ENCODE measurements around the gene CHST14. TPM values are rescaled to one million over a fixed set of nuclear protein-coding genes. Genes with fewer than 3 reads are reported as not detected.

Gene CHST14
- total RNA-seq, 1 experiment from 2014 or later, result 12.4 TPM

DNA sequence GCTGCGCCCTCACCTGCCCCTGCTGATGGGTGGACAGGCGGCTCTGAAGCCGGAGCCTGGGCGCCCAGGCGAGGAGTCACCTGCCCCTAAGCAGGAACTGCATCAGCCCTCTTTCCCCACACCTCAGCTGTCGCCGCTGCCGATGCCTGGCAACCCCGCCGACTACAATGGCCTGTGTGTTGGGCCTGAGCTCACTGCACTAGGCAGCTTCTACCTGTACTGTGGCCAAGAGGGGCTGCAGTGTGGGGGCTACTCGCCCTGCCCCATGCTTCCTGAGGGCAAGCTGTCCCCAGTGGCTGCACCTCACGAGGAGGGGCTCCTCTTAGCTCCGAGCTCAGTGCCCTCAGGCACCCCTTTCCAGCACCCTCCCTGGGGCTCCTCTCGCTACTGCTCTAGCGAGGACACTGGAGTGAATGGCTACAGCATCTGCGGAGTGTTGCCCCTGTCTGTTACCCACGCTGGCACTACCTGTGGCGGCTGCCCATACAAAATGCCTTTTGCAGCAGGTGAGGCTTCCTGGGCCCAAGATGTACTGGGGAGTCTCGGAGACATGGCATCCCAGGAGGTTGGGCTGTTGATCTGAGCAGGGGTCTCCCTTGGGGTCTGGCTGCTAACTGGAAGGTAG is 11.3 kb upstream of the CHST14 start:
- DNase-seq (ENCODE audit: extremely low read depth, low read depth), result no peak

DNA sequence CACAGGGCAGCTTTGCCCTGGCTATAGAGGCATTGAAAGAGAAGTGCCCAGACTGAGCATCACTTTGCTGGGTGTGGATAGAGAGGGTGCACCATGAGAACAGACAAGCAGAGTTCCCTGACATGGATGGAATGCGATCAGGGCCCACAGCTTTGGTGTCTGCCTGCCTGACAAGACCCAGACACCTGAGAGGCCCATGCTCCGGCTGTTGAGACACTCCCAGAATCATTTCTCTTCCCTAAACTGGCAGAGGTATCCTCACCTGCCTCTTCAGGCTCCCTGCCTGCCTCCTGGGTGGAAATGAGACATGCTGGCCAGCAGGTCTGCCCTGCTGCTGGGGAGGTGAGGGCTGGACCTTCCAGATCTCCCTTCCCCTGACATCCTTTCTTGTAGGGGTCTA is 10.4 kb upstream of the CHST14 start:
- no peak for DNase-seq (ENCODE audit: extremely low read depth, low read depth)

DNA sequence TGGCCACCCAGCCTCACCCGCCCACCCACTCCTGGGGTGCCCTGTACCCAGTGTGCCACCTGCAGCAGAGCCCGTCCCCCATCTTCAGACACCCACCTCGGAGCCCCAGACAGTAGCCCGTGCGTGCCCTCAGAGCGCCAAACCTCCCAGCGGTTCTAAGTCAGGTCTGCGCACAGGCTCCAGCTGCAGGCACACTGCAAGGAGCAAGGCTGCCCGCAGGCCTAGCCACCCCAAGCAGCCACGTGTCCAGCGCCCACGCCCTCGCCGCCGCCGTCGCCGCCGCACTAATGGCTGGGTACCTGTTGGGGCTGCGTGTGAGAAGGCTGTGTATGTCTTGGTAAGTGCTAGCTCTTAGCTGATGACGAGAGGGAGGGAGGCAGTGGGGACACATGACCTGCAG is 8.8 kb upstream of the CHST14 start:
- no peak for DNase-seq (ENCODE audit: extremely low read depth, low read depth)

DNA sequence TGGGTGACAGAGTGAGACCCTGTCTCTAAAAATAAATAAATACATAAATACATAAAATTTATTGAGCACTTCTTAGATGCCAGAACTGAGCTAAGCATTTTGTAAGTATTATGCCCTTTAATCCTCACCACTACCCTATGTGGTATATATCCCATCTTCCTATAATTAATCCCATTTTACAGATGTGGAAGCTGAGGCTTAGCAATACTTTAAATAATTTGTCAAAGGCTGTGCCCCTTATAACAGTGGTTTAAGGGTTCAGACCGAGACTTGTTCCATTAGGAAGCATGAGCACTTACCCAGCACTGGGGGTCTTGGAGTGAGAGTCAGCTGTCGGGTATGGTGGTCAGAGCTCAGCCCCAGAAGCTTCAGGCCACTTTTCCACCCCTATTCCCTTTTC is 7.5 kb upstream of the CHST14 start:
- no peak for DNase-seq (ENCODE audit: extremely low read depth, low read depth)

DNA sequence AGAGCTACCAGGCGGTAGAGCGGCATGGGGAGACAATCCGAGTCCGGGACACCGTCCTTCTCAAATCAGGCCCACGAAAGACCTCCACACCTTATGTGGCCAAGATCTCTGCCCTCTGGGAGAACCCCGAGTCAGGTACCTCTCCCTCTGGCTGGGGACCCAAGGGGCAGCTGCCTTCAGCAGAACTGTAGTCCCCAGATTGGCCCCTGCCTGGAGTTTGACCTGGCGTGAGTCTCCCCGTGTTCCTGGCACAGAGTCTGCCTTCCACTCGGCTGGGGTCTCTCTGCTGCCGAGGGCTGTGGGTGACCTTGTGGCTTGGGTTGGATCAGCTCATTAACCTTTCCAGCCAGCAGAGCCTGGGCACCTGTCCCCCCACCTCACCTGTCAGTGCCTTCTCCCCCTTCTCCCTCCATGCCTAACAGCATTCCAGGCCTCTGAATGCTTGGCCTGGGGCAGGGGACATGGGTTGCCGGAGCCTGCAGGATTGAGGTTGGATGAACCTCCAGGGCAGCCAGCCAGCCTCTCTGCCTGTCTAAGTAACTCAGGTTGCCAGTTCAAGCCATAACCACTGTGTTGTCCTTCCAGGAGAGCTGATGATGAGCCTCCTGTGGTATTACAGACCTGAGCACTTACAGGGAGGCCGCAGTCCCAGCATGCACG is 6.8 kb upstream of the CHST14 start:
- no peak for DNase-seq (ENCODE audit: extremely low read depth, low read depth)

DNA sequence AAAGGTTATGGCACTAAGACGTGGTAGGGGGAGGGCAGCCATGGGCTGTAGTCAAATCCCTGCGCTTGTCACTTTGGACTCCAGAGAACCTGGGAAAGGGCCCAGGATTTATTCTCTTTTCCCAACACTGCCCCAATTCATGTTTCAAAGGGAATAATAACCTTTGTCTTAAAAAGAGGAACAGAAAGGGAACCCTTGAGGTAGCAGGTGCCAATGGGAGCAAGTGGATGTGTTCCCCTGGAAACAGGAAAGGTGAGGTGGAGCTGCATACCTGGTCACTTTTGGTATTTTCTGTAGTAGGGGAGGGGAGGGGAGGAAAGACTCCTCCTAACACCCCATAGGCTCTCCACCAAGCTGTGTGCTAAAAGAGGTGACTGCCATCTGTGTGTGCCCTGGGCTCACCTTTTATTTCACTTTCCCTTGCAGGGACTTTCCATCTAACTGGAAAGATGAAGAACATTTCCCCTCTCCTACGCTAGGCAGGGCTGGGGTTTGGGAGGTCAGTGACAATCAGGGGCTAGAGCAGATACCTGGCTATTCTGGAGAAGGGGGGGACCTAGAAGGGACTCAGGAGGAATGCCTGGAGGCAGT is 6.1 kb upstream of the CHST14 start:
- no peak for DNase-seq (ENCODE audit: extremely low read depth, low read depth)

DNA sequence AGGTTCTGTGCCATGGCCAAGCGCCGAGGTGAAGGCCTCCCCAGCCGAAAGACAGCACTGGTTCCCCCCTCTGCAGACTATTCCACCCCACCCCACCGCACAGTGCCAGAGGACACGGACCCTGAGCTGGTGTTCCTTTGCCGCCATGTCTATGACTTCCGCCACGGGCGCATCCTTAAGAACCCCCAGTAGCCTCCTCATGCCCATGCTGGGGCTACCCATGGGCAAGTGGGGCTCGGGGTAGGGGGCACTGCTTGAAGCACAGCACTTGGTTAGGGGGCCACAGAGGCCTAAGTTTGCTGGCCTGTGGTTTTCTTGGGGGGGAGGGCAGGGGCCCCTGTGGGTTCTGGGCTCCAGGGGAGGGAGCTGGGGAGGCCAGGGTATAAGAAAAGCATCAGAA is 4.8 kb upstream of the CHST14 start:
- DNase-seq (ENCODE audit: extremely low read depth, low read depth), result no peak

DNA sequence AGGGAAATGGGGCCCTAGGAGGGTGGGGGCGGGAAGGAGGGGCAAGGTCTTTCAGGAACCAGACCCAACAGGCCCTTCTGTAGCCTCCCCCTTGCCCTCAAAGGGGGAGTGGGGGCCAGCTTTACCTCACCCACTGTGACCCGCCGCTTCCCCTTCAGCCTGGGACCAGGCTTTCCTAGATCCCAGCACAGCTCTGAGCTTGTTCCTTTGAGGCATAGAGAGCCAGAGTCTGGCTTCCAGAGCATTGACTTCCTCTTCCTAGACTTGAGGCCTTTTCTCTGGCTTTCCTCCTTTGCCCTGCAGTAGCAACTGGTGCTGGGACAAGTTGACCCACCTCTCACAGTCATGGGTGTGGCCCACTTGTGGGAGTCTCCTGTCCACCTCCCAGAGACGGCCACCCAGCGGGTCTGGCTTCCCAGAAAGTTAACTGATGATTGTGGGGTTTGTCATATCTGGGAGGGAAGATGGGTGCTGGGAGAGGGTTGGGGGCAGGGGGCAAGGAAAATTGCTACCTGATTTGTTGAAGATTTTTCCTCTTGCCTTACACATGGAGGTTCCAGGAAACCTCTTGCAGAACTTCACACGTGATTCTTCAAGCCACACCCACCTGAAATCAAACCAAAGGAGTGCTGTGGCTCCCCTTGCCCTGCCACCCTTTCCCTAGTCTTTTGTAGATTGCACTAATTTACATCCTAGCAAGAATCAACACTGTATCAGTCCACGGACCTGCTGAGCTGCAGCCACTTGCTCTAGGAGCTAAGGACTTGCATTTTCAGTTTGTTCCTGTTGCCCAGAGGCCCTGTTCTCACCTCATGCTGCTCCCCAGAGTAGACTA is 4.1 kb upstream of the CHST14 start:
- DNase-seq (ENCODE audit: extremely low read depth, low read depth), result no peak

DNA sequence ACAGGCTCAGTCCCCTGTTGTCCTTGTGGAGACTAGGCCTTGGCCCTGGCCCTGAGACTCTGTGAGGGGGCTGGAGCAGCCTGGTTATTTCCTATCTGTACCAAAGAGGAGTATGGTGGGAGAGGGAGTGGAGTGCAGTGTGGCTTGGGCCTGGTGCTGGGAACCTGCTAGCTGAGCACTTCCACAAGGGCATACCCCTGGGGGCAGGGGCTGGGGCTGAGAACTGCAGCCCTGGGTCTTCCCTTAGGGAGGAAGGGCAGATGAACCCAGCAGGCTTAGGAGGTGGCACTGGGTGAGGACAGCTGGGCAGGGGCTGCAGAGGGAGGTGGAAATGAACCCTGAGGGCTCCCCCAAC is 3.5 kb upstream of the CHST14 start:
- no peak for DNase-seq (ENCODE audit: extremely low read depth, low read depth)

DNA sequence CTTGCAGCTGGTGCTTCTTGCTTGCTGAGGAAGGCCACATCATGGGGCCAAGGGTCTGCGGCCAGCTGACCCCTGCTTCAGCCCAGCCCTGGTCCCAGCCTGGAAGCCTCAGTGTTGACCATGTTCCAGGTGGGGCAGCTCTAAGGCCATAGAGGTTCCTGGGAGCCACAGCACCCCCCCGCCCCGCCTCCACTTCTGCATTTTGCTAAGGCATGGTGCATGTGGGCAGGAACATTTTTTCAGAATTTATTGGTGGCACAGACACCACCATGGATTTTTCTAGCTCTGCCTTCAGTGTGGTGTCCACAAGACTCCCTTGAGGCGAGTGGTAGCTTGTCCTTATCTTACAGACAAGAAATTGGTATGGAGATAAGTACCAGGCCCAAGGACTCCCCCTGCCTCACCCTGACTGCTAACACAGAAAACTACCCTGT is 1.9 kb upstream of the CHST14 start:
- DNase-seq (ENCODE audit: extremely low read depth, low read depth), result no peak

DNA sequence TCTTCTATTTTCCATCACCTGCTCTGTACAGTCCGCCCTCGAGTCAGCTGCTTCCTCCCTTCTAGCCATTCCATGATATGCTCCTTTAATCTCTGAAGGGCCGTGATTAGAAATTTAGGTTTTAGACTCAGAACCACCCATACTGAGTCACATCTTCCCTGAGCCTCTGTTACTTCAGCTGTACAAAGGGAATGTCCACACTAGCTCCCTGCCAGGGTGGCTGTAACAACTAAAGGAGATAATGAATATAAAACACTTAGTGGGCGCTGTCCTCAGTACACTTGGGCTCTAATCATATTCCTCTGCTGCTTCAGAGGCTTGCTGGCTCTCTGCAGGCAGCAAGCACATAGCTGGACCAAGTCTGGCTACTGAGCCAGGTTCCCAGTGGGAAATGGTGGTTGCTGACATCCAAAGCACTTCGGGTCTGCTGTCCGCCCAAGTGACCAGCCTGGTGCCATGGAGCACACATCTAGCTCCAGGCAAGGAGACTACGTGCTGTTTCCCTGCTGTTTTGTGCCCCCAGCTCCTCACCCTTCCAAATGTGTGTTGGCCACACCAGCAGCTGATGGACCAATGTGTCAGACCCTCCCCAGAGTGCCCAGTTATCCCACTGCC is 901 bp upstream of the CHST14 start:
- no peak for DNase-seq (ENCODE audit: extremely low read depth, low read depth)

DNA sequence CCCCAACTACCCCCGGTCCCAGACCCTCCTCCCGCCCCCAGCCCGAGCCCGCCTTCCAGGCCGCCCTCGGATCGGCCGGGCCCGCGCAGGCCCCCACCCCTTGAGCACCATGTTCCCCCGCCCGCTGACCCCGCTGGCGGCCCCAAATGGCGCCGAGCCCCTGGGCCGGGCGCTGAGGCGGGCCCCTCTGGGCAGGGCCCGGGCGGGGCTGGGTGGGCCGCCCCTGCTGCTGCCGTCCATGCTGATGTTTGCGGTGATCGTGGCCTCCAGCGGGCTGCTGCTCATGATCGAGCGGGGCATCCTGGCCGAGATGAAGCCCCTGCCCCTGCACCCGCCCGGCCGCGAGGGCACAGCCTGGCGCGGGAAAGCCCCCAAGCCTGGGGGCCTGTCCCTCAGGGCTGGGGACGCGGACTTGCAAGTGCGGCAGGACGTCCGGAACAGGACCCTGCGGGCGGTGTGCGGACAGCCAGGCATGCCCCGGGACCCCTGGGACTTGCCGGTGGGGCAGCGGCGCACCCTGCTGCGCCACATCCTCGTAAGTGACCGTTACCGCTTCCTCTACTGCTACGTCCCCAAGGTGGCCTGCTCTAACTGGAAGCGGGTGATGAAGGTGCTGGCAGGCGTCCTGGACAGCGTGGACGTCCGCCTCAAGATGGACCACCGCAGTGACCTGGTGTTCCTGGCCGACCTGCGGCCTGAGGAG is 472 bp downstream of the CHST14 start:
- no peak for DNase-seq (ENCODE audit: extremely low read depth, low read depth)

DNA sequence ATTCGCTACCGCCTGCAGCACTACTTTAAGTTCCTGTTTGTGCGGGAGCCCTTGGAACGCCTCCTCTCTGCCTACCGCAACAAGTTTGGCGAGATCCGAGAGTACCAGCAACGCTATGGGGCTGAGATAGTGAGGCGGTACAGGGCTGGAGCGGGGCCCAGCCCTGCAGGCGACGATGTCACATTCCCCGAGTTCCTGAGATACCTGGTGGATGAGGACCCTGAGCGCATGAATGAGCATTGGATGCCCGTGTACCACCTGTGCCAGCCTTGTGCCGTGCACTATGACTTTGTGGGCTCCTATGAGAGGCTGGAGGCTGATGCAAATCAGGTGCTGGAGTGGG is 995 bp downstream of the CHST14 start:
- no peak for DNase-seq (ENCODE audit: extremely low read depth, low read depth)

DNA sequence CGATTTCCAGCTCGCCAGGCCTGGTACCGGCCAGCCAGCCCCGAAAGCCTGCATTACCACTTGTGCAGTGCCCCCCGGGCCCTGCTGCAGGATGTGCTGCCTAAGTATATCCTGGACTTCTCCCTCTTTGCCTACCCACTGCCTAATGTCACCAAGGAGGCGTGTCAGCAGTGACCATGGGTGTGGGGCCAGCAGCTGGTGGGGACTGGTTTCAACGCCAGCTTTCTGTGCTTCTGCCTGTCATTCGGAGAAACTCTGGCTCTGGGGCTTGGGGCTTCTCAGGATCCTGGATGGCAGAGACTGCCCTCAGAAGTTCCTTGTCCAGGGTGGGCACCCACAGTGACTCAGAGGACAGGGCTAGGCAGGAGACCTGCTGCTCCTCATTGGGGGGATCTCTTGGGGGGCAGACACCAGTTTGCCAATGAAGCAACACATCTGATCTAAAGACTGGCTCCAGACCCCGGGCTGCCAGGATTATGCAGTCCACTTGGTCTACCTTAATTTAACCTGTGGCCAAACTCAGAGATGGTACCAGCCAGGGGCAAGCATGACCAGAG is 1.5 kb downstream of the CHST14 start:
- no peak for DNase-seq (ENCODE audit: extremely low read depth, low read depth)

DNA sequence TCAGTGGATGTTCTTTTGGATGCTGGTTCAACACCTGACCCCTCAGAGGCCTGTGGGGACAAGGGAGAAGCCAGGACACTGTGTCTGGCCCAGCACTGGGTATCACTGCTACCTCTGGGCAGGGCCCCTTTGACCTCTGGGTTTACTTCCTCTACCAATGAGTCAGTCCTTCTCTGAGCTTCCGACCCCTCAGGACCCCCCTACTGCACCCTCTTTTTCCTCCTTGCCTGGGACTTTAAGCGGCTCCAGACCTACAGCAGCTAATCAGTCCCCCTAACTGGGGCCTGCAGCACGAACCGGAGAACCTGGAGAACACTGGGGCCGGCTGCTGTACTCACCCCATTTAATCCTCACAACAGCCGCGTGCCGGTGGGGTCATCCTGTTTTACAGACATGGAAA is 3.8 kb downstream of the CHST14 start:
- no peak for DNase-seq (ENCODE audit: extremely low read depth, low read depth)

DNA sequence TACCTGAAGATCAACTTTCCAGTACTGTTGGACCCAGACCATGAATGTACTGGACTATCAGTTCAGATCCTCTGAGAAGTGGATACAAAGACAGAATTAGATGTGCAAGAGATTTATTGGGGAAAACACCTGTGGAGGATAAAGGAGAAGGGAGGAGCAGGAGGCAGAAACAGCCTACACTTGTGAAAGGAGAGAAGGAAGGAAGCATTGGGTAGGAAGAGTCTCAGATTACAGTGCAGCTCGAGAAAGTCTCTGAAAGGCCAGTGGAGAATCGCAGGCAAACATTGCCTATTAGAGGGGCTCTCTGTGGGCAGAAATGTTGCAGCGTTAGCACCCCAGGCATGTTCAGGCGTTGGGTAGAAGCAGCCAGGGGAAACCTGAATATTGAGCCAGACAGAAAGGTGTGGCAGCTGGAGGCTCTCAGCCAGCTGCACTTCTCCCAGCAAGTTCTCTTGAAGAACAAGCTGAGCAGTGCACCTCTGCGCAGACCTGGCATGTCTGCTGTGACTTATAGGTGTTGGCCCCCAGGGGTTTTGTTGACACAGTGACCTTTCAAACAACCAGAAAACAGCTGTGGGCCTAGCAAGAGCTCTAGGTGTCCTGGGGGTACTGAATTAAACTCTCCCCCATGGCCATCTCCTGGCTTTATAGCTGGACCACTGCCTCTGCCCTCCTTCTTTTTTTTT is 7.0 kb downstream of the CHST14 start:
- no peak for DNase-seq (ENCODE audit: extremely low read depth, low read depth)

DNA sequence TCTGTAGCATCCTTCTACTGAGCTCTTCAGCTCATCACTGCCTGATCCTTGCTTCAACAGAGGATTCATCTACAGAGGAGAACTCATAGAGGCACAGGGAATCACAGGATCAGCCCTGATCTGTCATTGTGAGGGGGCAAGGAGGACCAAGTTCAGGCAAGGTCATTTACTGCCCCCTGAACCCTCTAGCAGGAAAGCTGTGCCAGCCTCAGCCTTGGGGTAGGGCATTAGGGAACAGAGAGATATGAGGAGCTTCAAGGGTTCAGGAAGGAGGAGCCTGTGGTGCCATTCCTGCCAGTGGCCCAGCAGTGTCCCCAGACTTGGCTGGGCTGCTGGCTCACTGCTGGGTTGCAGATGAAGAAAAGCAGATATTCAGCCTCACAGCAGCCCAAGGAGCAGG is 8.2 kb downstream of the CHST14 start:
- DNase-seq (ENCODE audit: extremely low read depth, low read depth), result no peak

DNA sequence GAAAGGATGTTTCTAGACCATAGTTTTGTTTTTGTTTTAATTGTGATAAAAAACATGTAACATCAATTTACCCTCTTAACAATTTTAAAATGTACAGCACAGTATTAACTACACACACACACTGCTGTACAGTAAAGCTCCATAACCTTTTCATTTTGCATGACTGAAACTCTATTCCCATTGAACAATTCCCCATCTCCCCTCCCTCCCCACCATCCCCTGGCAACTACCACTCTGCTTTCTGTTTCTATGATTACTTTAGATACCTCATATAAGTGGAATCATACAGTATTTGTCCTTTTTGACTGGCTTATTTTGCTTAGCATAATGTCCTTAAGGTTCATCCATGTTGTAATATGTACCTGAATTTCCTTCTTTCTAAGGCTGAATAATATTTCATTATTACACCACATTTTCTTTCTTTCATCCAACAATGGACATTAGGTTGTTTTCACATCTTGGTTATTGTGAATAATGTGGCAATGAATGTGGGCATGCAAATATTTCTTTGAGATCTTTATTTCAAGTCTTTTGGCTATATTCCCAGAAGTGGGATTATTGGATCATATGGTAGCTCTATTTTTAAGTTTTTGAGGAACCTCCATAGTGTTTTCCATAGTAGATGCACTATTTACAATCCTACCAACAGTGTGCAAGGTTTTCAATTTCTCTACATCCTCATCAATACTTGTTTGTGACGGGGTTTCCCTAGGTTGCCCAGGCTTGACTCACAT is 10.7 kb downstream of the CHST14 start:
- no peak for DNase-seq (ENCODE audit: extremely low read depth, low read depth)

DNA sequence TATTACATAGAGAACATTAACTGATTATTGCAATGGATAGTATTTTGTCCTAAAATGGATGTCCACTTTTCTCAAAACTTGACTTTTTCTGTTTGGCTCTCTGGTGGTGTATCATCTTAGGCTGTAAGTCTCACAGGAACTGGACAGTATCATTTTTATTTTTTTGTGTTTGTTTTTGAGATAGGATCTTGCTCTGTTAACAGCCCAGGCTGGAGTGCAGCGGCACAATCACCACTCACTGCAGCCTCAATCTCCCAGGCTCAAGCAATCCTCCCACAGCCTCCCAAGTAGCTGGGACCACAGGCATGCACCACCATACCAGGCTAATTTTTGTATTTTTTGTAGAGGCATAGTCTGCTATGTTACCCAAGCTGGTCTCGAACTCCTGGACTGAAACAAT is 13.1 kb downstream of the CHST14 start:
- DNase-seq (ENCODE audit: extremely low read depth, low read depth), result no peak
